T47D (cell line): ENCODE data around the gene SLC5A4.
A peak's percentile ranks its signal among the peaks of the same experiment; 100 is the strongest.

Source experiments
- DNase-seq, 2 experiments: peaks; one replicate each; pipeline versions ENCODE4 v3.0.0 to v3.0.0-alpha.2; 2011 to 2012; ENCODE audit warnings: low read depth in 1 of 2, low spot score in 1 of 2
- JUND ChIP-seq: IDR thresholded peaks from 2 replicates; pipeline ENCODE4 v1.6.1; 2012; ENCODE audit warnings: low read depth
- in situ Hi-C: cut with HindIII; loops from 2 replicates; pipeline ENCODE4 v1.10.0; 2016; ENCODE audit warnings: low sequenced_read_pairs, low pct_unique_long_range_greater_than_20kb

The SLC5A4 gene

GRCh38 chr22:32219026-32219425 lies 36.1 kb downstream of the SLC5A4 start:
- no peak for DNase-seq
- no peak for TF ChIP-seq JUND
- in situ Hi-C loops = no loop called here

- in situ Hi-C loops = no loop called here
- TF ChIP-seq JUND = no peak
- no peak for DNase-seq
Measured at GRCh38 chr22:32218470-32218869, 36.7 kb downstream of the SLC5A4 start.

- no peak for TF ChIP-seq JUND
- in situ Hi-C loops = no loop called here
- DNase-seq = no peak
Measured at GRCh38 chr22:32217465-32217864, 37.7 kb downstream of the SLC5A4 start.

- in situ Hi-C loops = no loop called here
- no peak for TF ChIP-seq JUND
- no peak for DNase-seq
Measured at GRCh38 chr22:32216911-32217310, 38.2 kb downstream of the SLC5A4 start.

GRCh38 chr22:32211011-32211410 lies 44.1 kb downstream of the SLC5A4 start:
- DNase-seq = no peak
- in situ Hi-C loops = no loop called here
- no peak for TF ChIP-seq JUND

- in situ Hi-C loops = no loop called here
- no peak for DNase-seq
- no peak for TF ChIP-seq JUND
Measured at GRCh38 chr22:32208681-32209080, 46.5 kb downstream of the SLC5A4 start.

- no peak for DNase-seq
- TF ChIP-seq JUND = no peak
- in situ Hi-C loops = no loop called here
Measured at GRCh38 chr22:32207971-32208480, 47.1 kb downstream of the SLC5A4 start.

GRCh38 chr22:32206774-32207758 lies 48.1 kb downstream of the SLC5A4 start:
- no peak for TF ChIP-seq JUND
- in situ Hi-C loops = no loop called here
- DNase-seq = peak; percentile 23 to 65

- in situ Hi-C loops = no loop called here
- TF ChIP-seq JUND = no peak
- no peak for DNase-seq
Measured at GRCh38 chr22:32205974-32206773, 49.0 kb downstream of the SLC5A4 start.

GRCh38 chr22:32204856-32205722 lies 50.1 kb downstream of the SLC5A4 start, which contains the start of gene RFPL2:
TSS of gene RFPL2 (minus strand) at chr22:32205073. CDS start at chr22:32202451, 2,622 bp downstream.
- peak; percentile 72 to 75 for DNase-seq
- in situ Hi-C loops = no loop called here
- TF ChIP-seq JUND = no peak

GRCh38 chr22:32204040-32204855 lies 50.9 kb downstream of the SLC5A4 start:
- no peak for TF ChIP-seq JUND
- peak; percentile 13 to 36 for DNase-seq
- in situ Hi-C loops = no loop called here
